ENCODE results near the gene CACNG4. TPM values are rescaled to one million over a fixed set of nuclear protein-coding genes. Genes with fewer than 3 reads are reported as not detected.

CACNG4 gene
- total and polyA plus RNA-seq, 10 donors: not detected

DNA sequence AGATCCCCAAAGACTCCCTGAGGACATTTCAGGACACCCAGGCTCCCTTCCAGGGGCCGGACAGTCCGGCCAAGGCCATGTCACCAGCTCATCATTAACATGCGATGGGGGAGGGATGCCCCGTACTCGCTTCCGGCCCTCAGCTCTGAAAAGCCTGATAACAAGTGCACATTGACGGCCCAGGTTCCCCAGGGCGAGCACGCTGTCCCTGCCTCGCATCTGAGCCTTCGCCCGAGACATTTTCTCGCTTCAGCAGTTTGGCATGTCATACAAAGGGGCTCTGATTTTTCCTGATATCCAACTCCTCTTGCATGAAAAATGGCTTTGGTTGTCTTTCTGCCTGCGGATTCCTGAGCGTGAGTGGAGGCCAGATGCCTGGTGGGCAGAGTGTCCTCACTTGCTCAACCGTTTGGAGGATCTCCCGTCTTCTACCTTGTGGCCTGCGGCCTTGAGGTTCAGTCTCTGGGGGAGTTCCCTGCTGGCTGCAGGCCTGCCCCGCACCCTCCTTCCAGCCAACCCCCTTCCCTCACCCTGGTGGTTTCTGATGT, 14.1 kb downstream of the CACNG4 start:
- intact Hi-C loops (cut with DNase I; ENCODE audit: low total_unique reads): no loop called here
- no peaks in the 10 kb centered on the region for H3K4me1 ChIP-seq
- no peak for DNase-seq

DNA sequence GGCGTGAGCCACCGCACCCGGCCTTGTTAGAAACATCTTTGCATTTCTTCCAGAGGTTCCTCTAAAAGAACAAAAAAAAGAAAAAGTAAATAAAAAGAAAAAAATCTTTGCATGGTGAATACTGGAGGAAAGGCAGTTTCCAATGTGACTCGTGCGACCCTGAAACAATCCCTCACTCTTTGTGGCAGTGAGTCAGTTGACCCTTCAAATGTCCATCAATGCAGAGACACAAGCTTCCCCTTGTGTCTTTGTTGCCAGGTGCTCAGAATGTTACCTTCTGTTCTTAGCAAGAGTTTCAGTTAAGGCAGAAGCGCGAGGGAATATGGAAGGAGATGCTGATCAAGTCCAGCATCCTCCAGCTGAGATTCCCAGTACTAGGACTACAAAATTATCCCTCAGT, 16.4 kb downstream of the CACNG4 start:
- Histone ChIP-seq H3K4me3 (no peak overlapping the region), H3K27me3 (replicated peaks in 1 of 7) (peaks cover 0 to 66% (median 0%) of the 10 kb centered on the region in 7 donors), H3K4me1 (no peaks in the 10 kb centered on the region), H3K27ac (no peak overlapping the region), H3K9me3 (no peaks in the 10 kb centered on the region), H3K36me3 (no peaks in the 10 kb centered on the region)
- no peak for TF ChIP-seq POLR2A (IDR thresholded peaks at IDR 0.05)
- TF ChIP-seq, protein P1, sequence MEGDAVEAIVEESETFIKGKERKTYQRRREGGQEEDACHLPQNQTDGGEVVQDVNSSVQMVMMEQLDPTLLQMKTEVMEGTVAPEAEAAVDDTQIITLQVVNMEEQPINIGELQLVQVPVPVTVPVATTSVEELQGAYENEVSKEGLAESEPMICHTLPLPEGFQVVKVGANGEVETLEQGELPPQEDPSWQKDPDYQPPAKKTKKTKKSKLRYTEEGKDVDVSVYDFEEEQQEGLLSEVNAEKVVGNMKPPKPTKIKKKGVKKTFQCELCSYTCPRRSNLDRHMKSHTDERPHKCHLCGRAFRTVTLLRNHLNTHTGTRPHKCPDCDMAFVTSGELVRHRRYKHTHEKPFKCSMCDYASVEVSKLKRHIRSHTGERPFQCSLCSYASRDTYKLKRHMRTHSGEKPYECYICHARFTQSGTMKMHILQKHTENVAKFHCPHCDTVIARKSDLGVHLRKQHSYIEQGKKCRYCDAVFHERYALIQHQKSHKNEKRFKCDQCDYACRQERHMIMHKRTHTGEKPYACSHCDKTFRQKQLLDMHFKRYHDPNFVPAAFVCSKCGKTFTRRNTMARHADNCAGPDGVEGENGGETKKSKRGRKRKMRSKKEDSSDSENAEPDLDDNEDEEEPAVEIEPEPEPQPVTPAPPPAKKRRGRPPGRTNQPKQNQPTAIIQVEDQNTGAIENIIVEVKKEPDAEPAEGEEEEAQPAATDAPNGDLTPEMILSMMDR (IDR thresholded peaks at IDR 0.05 in 8 of 11, conservative IDR thresholded peaks at IDR 0.05 in 3 of 11): no peak
- no peak for DNase-seq
- intact Hi-C loops (cut with DNase I; ENCODE audit: low total_unique reads): no loop called here
- WGBS, 5 donors: 91 to 92% (median 92%) methylated on average over 7 of the region's 7 CpGs

More for the DNA sequence above, 14.1 kb downstream of the CACNG4 start:
- H3K27ac ChIP-seq: no peak overlapping the region
- 77 to 87% (median 82%) methylated on average over 19 of the region's 19 CpGs for WGBS, 5 donors
- H3K27me3 ChIP-seq (replicated peaks in 1 of 7): peaks cover 0 to 64% (median 0%) of the 10 kb centered on the region in 7 donors
- H3K36me3 ChIP-seq: no peaks in the 10 kb centered on the region
- TF ChIP-seq, protein P1 (IDR thresholded peaks at IDR 0.05 in 8 of 11, conservative IDR thresholded peaks at IDR 0.05 in 3 of 11): no peak
- peak in 1 of 3 donors; percentile 19 for TF ChIP-seq POLR2AphosphoS5 (IDR thresholded peaks at IDR 0.05)
- H3K9me3 ChIP-seq: no peaks in the 10 kb centered on the region
- H3K4me3 ChIP-seq: no peak overlapping the region

DNA sequence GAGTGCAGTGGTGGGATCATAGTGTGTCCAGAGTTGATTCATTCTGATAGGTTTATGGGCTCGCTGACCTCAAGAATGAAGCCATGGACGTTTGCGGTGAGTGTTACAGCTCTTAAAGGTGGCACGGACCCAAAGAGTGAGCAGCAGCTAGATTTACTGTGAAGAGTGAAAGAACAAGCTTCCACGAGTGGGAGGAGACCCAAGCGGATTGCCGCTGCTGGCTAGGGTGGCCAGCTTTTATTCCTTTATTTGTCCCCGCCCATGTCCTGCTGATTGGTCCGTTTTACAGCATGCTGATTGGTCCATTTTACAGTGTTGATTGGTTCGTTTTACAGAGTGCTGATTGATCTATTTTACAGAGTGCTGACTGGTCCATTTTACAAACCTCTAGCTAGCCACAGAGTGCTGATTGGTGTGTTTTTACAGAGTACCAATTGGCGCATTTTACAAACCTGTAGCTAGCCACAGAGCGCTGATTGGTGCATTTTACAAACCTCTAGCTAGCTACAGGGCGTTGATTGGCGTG, 17.5 kb downstream of the CACNG4 start:
- 80 to 89% (median 83%) methylated on average over 14 of the region's 14 CpGs for WGBS, 5 donors
- H3K9me3 ChIP-seq: no peaks in the 10 kb centered on the region
- DNase-seq: no peak
- peaks cover 0 to 60% (median 0%) of the 10 kb centered on the region in 7 donors for H3K27me3 ChIP-seq (replicated peaks in 1 of 7)
- no peak for TF ChIP-seq POLR2A (IDR thresholded peaks at IDR 0.05)
- TF ChIP-seq POLR2AphosphoS5 (IDR thresholded peaks at IDR 0.05): no peak
- TF ChIP-seq, protein P1 (IDR thresholded peaks at IDR 0.05 in 8 of 11, conservative IDR thresholded peaks at IDR 0.05 in 3 of 11): no peak
- H3K4me1 ChIP-seq: no peaks in the 10 kb centered on the region
- intact Hi-C loops (cut with DNase I; ENCODE audit: low total_unique reads): no loop called here
- H3K4me3 ChIP-seq: no peak overlapping the region
- H3K27ac ChIP-seq: no peak overlapping the region
- no peaks in the 10 kb centered on the region for H3K36me3 ChIP-seq

DNA sequence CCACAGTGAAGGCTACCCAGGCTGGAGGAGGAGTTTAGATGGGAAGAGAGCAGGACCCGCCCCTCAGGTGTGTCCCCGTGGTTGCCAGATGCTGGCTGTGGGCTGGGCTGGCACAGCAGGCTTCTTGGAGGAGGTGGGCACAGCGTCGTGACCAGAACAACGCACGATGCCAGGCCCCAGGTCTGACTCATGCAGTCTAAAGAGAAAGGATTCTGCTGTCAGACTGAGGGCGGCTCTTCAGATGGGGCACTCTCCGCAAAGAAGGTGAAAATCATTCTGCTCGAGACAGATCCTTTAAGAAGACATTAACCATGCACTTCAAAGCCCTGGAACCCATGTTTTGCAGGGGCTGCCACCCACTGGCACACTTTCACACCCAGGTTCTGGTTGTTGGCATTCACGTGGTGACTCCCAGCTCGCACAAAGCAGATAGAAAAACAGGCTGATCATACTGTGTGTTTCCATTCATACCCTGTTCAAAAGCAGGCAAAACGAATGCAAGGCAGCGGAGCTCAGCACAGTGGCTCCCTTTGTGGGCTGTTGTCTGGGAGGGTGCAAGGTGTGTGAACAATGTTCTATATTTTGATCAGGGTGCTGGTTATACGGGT, 19.0 kb downstream of the CACNG4 start:
- Histone ChIP-seq H3K4me1 (no peaks in the 10 kb centered on the region), H3K27me3 (replicated peaks in 1 of 7) (peaks cover 0 to 60% (median 0%) of the 10 kb centered on the region in 7 donors), H3K9me3 (no peaks in the 10 kb centered on the region), H3K4me3 (no peak overlapping the region), H3K36me3 (no peaks in the 10 kb centered on the region), H3K27ac (no peak overlapping the region)
- DNase-seq: no peak
- 63 to 73% (median 69%) methylated on average over 11 to 14 of the region's 14 CpGs for WGBS, 5 donors
- intact Hi-C loops (cut with DNase I; ENCODE audit: low total_unique reads): no loop called here
- TF ChIP-seq, protein P1 (IDR thresholded peaks at IDR 0.05 in 8 of 11, conservative IDR thresholded peaks at IDR 0.05 in 3 of 11): no peak
- no peak for TF ChIP-seq POLR2A (IDR thresholded peaks at IDR 0.05)
- no peak for TF ChIP-seq POLR2AphosphoS5 (IDR thresholded peaks at IDR 0.05)

All from spleen (tissue), 11 donors.